Stimulated activated CD4-positive, alpha-beta T cell treated with anti-CD3 and anti-CD28 coated beads, Interleukin-1b, Interleukin-23, amount 100 ng/mL, for 24 hours (primary cell): Measurements from ENCODE around the gene CHM.

Experiments used
- DNase-seq, 4 experiments: peaks; one replicate each; pipeline ENCODE4 v3.0.0-alpha.2; 2020; ENCODE audit warnings: low read depth in 4 of 4, low spot score in 1 of 4

Gene CHM

DNA sequence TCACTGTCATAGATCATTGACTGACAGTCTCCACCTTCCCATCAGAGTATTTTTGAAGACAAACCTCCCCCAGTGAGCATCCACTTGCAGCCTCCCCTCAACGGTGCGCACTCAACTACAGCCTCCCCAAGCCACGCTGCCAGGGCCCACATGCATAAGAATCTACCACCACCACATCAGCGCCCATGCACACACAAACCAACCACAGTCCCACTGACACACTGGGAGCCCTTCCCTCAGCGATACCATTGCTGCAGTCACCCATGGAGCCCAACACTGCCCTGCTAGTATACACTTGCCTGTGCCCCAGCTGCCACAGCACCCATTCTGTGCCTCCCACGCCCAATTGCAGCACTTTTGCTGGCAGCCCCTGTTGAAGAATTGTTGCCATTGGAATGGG, 132.9 kb downstream of the CHM start:
- no peak for DNase-seq

GRCh38 chrX:85907316-85907715, 140.0 kb downstream of the CHM start:
- no peak for DNase-seq

DNA sequence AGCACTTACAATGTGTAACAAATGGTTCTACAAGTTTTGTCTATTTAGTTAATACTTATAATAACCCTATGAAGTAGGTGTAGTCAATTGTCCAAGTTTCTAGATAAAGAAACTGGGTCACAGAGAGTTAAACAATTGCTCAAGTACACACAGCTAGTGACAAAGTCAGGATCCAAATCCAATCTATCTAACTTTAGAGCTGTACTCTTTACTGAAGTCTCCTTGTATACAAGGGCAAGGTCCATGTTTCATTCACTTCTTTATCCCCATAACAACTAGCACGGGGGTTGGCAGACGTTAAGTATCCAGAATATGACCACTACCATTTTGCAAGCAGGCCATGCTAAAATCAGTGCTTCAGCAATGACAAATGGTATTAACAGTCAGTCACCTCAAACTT, 141.0 kb downstream of the CHM start:
- no peak for DNase-seq

DNA sequence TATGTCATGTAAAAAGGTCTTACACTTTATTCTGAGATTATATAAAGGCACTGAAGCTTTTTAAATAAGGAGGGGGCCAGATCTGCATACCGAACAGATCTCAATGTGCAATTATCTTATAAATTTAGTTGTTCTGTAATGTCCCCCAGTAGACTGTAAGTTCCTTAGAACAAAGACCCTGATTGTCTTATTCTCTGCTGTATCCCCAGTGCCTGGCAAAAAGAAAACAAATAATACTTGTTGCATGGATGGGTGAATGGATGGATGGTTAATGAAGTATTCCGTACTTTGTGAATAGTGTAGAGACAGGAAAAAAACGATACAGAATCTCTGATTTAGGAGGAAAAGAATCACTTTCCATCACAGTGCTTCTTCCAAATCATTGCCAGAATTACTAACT, 141.5 kb downstream of the CHM start:
- no peak for DNase-seq

DNA sequence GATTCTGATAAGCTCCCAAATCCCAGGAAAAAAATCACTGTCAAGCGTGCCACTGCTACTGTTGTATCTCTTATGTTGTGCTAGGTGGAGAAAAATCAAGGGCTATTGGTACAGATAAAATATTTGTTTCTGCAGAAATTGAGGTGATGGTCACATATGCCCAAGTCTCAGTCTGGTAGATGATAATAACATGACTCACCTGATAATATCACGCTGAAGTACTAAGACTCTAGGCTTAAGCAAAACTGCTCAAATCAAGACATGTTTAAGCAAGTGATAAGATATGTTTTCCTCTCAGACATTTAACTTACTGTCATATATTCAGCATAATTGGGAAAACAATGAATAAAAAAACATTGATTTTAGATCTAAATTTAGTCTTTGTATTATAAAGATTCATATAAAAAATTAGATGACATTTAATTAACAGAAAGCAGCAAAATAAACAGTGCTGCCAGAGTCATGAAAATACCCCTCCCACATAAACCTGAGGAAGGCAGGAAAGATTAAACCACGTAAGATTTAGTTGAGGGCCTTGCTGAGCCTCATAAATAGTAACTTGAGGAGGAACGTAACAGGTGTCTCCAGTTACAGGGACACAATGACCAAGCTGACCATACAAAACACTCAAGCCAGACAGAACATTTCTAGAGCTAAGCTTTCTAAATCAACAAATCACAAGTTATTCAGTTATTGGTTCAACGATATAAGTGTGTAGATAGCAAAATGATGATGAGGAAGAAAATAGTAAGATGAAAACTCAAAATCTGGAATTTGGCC, 143.5 kb downstream of the CHM start:
- DNase-seq, result no peak

DNA sequence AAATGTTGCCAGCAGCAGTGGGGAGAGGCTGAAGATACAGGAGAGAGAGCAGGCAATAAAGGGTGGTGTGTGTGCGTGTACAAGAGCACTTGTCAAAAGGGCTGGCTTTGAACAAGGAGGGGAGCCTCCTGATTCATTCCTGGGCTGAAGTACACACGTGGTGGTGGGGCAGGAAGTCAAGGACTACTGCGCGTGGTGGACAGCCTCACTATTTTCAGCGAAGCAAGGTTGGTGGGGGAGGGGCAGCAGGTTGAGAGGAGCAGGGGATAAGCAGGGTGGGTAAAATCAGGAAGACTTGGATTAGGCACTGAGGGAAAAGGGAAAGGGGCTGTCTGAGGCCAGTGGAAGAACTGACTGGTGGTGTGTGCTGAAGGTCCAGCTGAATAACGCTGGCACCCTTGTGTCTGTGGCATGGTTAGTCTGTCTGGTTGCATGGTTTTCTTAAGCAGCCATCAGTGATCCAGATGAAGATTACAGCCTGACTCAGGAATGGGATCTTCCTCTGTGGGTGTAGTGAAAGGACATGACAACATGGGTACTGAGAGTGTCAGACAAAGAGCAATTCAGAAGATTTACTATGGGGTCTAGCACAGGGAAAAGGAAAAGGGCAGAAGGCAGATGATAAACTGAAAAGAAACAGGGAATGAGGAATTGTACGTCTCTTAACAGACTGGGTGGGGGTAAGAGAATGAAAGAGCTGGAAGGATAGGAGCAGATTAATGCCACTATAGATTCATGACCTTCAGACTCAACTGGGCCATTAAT, 149.8 kb downstream of the CHM start:
- no peak for DNase-seq

DNA sequence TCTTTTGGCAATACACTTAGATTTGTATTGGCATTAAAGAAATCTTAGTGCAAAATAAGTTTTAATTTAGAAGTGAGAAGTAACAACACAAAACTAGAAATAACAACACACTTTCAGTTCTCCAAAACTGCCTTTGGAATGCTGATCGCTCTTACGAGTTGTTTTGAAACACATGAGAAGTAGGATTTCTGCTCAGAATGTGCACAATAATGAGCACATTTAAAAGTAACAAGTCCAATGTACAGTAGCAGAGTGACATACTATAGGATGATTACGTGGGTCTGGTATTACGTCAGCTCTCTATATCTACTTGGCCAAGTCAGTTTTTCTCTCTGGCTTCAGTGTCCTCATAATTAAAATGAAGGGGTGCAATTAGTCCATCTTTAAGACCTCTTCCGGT, 164.8 kb downstream of the CHM start:
- DNase-seq, result no peak

DNA sequence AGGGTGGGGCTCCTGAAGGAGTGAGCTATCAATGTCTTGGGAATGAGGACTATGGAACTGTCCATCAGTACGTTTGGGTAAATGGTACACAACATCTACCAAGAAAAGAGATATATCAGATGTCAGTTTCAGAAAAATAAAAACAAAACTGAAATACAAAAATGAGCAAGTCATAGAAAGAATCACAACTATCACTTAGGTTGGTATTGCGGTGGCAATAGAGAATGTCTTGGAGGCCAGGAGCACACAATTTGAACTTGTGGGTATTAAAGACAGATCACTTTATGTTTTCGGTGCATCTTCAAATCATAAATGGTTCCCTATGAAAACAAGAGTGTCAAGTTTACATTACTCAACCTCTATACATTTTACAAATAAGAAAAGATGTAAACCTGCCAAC, 176.8 kb downstream of the CHM start:
- DNase-seq, result no peak

- DNase-seq, result no peak
These were observed 182.0 kb downstream of the CHM start for GRCh38 chrX:85865324-85865723.

DNA sequence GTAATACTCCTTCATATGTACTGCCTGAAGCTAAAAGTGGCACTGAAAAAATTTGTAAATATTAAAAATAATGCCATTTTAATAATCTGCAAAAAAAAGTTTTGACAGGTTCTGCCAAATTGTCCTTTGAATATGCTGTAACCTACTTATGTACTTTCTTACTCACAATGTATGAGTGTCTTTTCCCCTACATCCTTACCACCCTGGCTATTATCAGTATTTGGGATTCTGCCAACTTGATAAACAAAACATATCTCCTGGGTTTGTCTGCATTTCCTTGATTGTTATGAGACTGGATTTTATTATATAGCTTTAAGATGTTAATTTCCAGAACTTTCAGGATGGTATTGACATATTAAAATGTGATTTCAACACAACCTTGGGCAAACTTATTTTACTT, 187.9 kb downstream of the CHM start:
- DNase-seq, result no peak

DNA sequence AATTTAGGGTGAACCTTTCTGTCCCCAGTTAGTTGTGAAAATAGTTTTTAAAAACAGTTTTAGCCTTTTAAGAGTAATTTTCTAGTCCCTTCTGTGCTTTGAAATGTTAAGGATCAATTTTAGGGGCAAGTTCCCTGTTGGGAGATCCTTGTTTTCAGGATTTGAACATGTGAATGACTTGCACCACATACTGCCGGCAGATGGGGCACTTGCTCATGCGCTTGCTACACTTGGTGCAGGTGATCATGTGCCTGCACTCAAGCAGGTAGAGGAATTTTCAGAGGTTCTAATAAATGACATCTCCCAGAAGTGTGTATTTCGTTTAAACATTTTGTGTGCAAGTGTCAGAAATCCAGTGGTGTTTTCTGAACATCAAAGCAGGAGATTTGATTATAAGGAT, 195.9 kb downstream of the CHM start:
- DNase-seq, result no peak

- no peak for DNase-seq
These were observed 210.5 kb downstream of the CHM start for GRCh38 chrX:85836868-85837267.

GRCh38 chrX:85828771-85829170, 218.6 kb downstream of the CHM start:
- no peak for DNase-seq

GRCh38 chrX:85815203-85815751, 232.1 kb downstream of the CHM start:
- no peak for DNase-seq
